H1 (cell line): ENCODE results near the gene ARL8A. TPM values are rescaled to one million over a fixed set of nuclear protein-coding genes. Genes with fewer than 3 reads are reported as not detected.

Source experiments
- BACH1 ChIP-seq: IDR thresholded peaks from 2 replicates; pipeline ENCODE4 v1.6.1; 2012; ENCODE audit warnings: low read length, improper control_type of control experiment
- CHD1 ChIP-seq: IDR thresholded peaks from 2 replicates; pipeline ENCODE4 v1.6.1; 2012; ENCODE audit warnings: low read depth, low read length, improper control_type of control experiment
- CHD7 ChIP-seq: fragments of 300-600 bp; sonication (generic); IDR thresholded peaks from 2 replicates; pipeline ENCODE4 v1.7.1; 2012; ENCODE audit warnings: low read length, moderate library complexity, mild to moderate bottlenecking, inconsistent platforms; ENCODE audit not compliant: insufficient replicate concordance
- KDM5A ChIP-seq: fragments of 200-600 bp; IDR thresholded peaks from 2 replicates; pipeline ENCODE4 v1.7.1; 2012; ENCODE audit warnings: mild to moderate bottlenecking, low read length, inconsistent platforms, mixed read lengths
- RBBP5 ChIP-seq: IDR thresholded peaks from 2 replicates; pipeline ENCODE4 v1.7.1; 2012; ENCODE audit warnings: low read depth, mild to moderate bottlenecking, inconsistent platforms, low read length, moderate library complexity, borderline replicate concordance
- SIRT6 ChIP-seq: IDR thresholded peaks from one replicate; pipeline ENCODE4 v1.7.1; 2012; ENCODE audit warnings: low read length, inconsistent platforms
- SUZ12 ChIP-seq: fragments of 200-600 bp; sonication (generic); IDR thresholded peaks from 2 replicates; pipeline ENCODE4 v1.6.1; 2012; ENCODE audit warnings: mild to moderate bottlenecking, inconsistent platforms, low read length, moderate library complexity, mixed read lengths
- YY1 ChIP-seq: IDR thresholded peaks from 2 replicates; pipeline ENCODE4 v1.6.1; 2011; ENCODE audit warnings: low read depth, mild to moderate bottlenecking, low read length
- polyA plus RNA-seq, 7 experiments: library from polyadenylated mRNA; depleted of rRNA in 3 of 7; stranded (reverse) in 5 of 7; unstranded in 2 of 7; fragments of >200 nt in 5 of 7; fragments of 200-250 nt in 2 of 7; gene quantifications; 1 replicate in 5 of 7; 2 replicates in 1 of 7; 4 replicates in 1 of 7; pipeline versions ENCODE4 v1.2.1 to v1.2.3, GENCODE V29; 2011 to 2013; ENCODE audit warnings: missing spikeins in 2 of 7, mixed read lengths in 2 of 7
- total RNA-seq: library from RNA; stranded (reverse); fragmentation: NEBNext Ultra II Directional; extraction: Animal tissue kit (Norgen Biotek cat#: 25700); gene quantifications from 2 replicates; pipeline ENCODE4 v1.2.1, GENCODE V29; 2021

Gene ARL8A
- total and polyA plus RNA-seq, 2 of the 8 experiments (the other 6 are each of a cell fraction or from before 2014, with no cell fraction given) = 40.3 to 58.7 TPM

- TF ChIP-seq BACH1 = no peak
- no peak for TF ChIP-seq SIRT6
- no peak for TF ChIP-seq RBBP5
- no peak for TF ChIP-seq CHD1
- TF ChIP-seq SUZ12 = no peak
- TF ChIP-seq YY1 = no peak
- TF ChIP-seq CHD7 = no peak
- TF ChIP-seq KDM5A = no peak
Measured at GRCh38 chr1:202084791-202085681, 59.5 kb downstream of the ARL8A start (continued).
